ENCODE data around the gene FFAR1. TPM values are rescaled to one million over a fixed set of nuclear protein-coding genes. Genes with fewer than 3 reads are reported as not detected.
"Not testable (repeated sequence)": the region's sequence is repeated elsewhere in the genome, so short reads cannot be mapped to it uniquely, and the experiment has no call there.

The FFAR1 gene
- total RNA-seq, 4 donors from 2014 or later: not detected

DNA sequence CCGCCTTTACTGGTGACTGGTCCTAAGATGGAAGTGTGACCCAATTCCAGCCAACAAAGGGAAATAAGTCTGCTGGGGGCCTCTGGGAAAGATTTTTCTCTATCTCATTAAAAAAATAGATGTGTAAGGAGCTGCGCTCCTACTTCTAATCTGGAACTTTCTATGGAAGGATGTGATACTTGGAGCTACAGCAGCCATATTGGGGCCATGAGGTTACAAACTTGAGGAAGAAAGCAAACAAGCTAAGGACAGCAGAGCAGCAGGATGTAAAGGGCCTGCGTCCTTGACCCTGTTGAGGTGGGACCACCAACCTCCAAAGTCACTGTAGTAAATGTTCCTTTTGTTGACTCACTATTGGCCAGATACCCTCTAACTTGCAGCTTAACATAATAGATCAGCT is 30.7 kb downstream of the FFAR1 start:
- TF ChIP-seq, protein P1, sequence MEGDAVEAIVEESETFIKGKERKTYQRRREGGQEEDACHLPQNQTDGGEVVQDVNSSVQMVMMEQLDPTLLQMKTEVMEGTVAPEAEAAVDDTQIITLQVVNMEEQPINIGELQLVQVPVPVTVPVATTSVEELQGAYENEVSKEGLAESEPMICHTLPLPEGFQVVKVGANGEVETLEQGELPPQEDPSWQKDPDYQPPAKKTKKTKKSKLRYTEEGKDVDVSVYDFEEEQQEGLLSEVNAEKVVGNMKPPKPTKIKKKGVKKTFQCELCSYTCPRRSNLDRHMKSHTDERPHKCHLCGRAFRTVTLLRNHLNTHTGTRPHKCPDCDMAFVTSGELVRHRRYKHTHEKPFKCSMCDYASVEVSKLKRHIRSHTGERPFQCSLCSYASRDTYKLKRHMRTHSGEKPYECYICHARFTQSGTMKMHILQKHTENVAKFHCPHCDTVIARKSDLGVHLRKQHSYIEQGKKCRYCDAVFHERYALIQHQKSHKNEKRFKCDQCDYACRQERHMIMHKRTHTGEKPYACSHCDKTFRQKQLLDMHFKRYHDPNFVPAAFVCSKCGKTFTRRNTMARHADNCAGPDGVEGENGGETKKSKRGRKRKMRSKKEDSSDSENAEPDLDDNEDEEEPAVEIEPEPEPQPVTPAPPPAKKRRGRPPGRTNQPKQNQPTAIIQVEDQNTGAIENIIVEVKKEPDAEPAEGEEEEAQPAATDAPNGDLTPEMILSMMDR (IDR thresholded peaks at IDR 0.05): no peak
- no peak for TF ChIP-seq POLR2A (IDR thresholded peaks at IDR 0.05)
- WGBS, 2 donors: 96% methylated on average over 3 of the region's 3 CpGs
- intact Hi-C loops (cut with DNase I; ENCODE audit: low total_unique reads): no loop called here
- H3K4me3 ChIP-seq (ENCODE audit: low read depth, poor library complexity, severe bottlenecking): no peak overlapping the region
- DNase-seq (ENCODE audit: low spot score in 2 of 2): peak in 1 of 2 donors; percentile 13

DNA sequence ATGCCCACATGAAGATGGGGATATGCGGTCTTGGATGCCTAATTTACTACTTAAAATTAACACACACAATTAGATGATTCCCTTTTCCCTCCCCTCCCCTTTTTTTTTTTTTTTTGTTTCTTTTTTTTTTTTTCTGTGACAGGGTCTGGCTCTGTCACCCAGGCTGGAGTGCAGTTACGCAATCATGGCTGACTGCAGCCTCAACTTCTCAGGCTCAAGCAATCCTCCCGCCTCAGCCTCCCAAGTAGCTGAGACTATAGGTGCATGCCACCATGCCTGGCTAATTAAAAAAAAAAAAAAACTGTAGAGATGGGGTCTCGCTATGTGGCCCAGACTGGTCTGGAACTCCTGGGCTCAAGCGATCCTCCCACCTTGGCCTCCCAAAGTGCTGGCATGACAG is 31.8 kb downstream of the FFAR1 start:
- intact Hi-C loops (cut with DNase I; ENCODE audit: low total_unique reads): not testable (repeated sequence)

DNA sequence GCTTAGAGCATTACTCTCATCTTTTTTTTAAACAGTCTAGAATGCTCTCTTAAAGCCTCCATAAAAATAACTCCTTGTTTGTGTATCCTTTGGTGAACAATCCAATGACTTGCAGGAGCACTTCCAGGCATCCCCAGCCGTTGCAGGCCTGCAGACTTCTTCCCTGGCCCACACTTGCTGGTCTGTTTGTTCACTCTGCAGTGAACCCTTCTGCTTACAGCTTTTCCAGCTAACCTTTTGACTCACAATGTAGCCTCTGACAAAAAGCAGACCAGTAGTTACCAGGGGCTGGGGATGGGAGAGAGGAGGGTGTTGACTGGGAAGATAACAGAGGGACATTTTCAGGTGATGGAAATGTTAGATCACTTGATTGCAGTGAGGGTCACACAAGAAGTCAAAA is 32.3 kb downstream of the FFAR1 start:
- no peak for TF ChIP-seq POLR2A (IDR thresholded peaks at IDR 0.05)
- TF ChIP-seq, protein P1 (IDR thresholded peaks at IDR 0.05): no peak
- 40 to 69% methylated on average over 1 of the region's 1 CpG for WGBS, 2 donors
- intact Hi-C loops (cut with DNase I; ENCODE audit: low total_unique reads): no loop called here
- DNase-seq (ENCODE audit: low spot score in 2 of 2): peak in 1 of 2 donors; percentile 39
- H3K4me3 ChIP-seq (ENCODE audit: low read depth, poor library complexity, severe bottlenecking): no peak overlapping the region

More for the DNA sequence above, 31.8 kb downstream of the FFAR1 start:
- not testable (repeated sequence) for H3K4me3 ChIP-seq (ENCODE audit: low read depth, poor library complexity, severe bottlenecking)
- peak in 1 of 2 donors; percentile 37 for DNase-seq (ENCODE audit: low spot score in 2 of 2)
- WGBS, 2 donors: 93% methylated on average over 5 of the region's 5 CpGs

DNA sequence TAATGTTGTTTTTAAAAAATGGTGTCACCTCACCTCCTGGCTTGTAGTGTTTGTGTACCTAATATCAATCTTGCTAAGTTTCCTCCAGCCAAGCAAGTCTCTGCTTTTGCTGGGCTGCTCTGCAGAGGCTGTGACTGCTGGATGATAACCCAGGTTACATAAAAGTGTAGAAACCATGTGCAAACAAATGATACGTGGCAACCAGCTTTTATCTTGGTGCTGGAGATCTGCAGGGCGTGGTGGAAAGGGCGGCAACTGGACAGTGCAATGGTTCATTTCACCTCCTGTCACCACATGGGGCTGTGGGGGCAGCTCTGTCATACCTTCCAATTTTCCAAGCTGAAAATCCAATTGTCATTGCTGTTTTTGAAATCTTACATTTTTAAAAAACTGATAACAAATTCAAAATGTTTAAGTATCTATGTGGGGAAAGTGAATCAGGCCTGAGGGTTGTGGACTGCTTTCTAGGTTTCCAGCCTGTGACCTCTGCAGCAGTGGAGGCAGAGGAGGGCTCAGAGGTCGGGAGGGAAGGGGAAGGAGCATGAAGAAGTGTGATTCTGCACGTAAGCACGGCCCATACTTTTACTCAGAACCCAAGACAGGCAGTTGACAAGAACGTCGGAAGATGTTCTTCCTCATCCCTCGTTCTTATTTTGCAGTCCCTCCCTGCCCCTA is 32.9 kb downstream of the FFAR1 start:
- 67 to 71% methylated on average over 9 of the region's 9 CpGs for WGBS, 2 donors
- intact Hi-C loops (cut with DNase I; ENCODE audit: low total_unique reads): no loop called here

DNA sequence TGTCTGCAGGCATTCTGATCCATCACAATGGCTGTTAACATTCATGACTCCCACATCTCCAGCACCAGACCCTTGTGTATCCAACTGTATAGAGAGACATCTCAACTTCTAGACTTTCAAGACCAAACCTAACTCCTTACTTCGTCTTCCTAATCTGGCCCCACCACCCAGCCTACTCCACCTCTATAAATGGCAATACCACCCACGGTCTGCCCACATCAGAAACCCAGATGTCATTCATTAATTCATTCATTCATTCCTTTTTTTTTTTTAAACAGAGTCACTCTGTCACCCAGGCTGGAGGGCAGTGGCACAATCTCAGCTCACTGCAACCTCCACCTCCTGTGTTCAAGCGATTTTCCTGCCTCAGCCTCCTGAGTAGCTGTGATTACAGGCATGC is 33.6 kb downstream of the FFAR1 start:
- TF ChIP-seq, protein P1 (IDR thresholded peaks at IDR 0.05): no peak
- no peak for TF ChIP-seq POLR2A (IDR thresholded peaks at IDR 0.05)
- intact Hi-C loops (cut with DNase I; ENCODE audit: low total_unique reads): no loop called here
- 73 to 80% methylated on average over 3 of the region's 3 CpGs for WGBS, 2 donors
- peak in 1 of 2 donors; percentile 7 for DNase-seq (ENCODE audit: low spot score in 2 of 2)
- H3K4me3 ChIP-seq (ENCODE audit: low read depth, poor library complexity, severe bottlenecking): no peak overlapping the region

More for the DNA sequence above, 32.9 kb downstream of the FFAR1 start:
- H3K4me3 ChIP-seq (ENCODE audit: low read depth, poor library complexity, severe bottlenecking): no peak overlapping the region
- TF ChIP-seq, protein P1 (IDR thresholded peaks at IDR 0.05): no peak
- no peak for TF ChIP-seq POLR2A (IDR thresholded peaks at IDR 0.05)
- peak in 1 of 2 donors; percentile 74 for DNase-seq (ENCODE audit: low spot score in 2 of 2)

DNA sequence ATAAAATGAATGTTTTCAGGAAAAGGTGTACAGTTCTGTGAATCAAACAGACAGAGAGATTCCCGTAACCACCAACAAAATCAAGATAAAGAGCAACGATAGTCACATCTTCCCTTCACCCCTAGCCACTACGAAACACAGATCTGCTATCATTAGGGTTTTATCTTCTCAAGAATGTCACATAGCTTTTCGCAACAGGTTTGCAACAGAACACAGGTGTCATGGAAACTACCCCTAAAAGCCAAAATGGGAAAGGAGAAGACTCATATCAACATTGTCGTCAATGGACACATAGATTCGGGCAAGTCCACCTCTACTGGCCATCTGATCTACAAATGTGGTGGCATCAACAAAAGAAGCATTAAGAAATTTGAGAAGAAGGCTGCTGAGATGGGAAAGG is 34.2 kb downstream of the FFAR1 start:
- 87 to 90% methylated on average over 6 of the region's 6 CpGs for WGBS, 2 donors
- peak in 1 of 2 donors; percentile 6 for DNase-seq (ENCODE audit: low spot score in 2 of 2)
- TF ChIP-seq, protein P1 (IDR thresholded peaks at IDR 0.05): no peak
- H3K4me3 ChIP-seq (ENCODE audit: low read depth, poor library complexity, severe bottlenecking): no peak overlapping the region
- intact Hi-C loops (cut with DNase I; ENCODE audit: low total_unique reads): no loop called here

Data from lower leg skin (tissue), 4 donors.